IPS-11a (cell line): ENCODE results near the gene RAB8A.
"Not testable (repeated sequence)": the region's sequence is repeated elsewhere in the genome, so short reads cannot be mapped to it uniquely, and the experiment has no call there.

Source experiments
- H3K4me3 ChIP-seq: one replicate; pipeline ENCODE4 v1.5.1; 2013; ENCODE audit warnings: low read depth, low read length, control low read depth

RAB8A gene

DNA sequence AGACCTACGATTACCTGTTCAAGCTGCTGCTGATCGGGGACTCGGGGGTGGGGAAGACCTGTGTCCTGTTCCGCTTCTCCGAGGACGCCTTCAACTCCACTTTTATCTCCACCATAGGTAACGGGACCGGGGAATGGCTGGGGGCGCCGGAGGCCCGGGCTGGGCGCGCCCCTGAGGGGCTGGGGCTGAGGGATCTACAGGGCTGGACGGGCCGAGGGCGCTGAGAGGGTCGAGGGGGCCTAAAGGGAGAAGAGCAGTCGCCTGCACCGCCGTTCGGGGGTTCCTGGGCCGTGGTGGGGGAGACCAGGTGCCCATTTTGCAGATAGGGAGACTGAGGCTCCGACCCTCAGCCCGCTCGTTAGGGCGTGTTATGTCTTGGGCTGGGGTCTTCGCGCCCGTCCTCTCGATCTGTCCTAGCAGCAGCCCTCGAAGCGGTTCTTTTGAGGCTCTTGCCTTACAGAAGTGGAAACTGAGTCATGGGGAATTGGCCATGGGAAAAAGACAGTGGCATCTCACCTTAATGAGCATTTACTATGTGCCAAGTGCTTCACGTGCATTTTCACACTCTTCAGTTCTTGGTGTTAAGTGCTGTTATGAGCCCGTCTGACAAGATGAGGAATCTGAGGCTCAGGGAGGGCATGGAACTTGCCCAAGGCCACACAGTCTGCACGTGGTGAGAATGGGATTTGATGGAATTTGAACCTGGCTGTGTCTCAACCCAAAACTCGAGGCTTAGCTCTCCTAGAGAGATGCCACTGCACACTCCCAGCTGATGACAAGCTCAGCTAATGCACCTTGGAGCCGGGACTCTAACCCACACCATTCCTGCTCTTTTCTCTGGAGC is 442 bp downstream of the RAB8A start:
- H3K4me3 ChIP-seq = peak overlapping the region; percentile 97

- H3K4me3 ChIP-seq = no peak overlapping the region
Measured at GRCh38 chr19:16112778-16113177, 1.1 kb downstream of the RAB8A start.

GRCh38 chr19:16113727-16114126 is 2.0 kb downstream of the RAB8A start:
- no peak overlapping the region for H3K4me3 ChIP-seq

DNA sequence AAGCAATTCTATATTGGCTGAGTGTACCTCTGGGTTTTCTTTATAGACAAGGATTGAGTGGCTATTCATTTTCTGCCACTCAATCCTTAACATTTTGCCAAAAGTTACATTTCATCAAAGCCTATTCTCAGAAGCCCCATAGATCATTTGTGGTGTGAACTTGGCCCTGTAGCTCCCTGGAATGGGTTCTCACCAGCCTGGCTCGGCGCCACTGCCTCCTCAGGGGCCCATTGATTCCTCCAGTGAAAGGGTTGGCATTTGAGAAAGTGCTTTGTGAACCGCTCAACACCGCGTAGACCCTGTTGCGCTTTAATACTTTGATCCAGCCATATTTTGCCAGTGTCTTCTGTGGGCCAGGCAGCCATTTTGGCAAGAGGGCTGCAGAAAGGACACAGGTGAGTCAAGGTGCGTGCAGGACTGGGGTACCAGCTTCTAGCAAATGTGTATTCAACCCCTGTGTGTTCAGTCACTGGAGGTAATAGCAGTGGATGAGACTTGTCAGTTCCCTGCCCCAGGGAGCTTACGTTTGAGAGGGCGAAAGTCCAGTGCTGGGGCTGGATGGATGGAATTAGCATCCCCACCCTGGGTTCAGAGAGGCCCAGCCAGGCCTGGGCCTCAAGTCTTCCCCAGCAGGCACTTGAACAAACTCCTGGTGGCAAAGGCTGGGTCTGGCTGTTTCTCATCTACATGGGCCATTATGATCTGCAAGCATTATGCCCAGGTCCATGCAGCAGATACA is 3.8 kb downstream of the RAB8A start:
- no peak overlapping the region for H3K4me3 ChIP-seq

- no peak overlapping the region for H3K4me3 ChIP-seq
Measured at GRCh38 chr19:16116067-16116466, 4.4 kb downstream of the RAB8A start.

- H3K4me3 ChIP-seq = no peak overlapping the region
Measured at GRCh38 chr19:16117594-16118033, 5.9 kb downstream of the RAB8A start.

GRCh38 chr19:16118489-16119033 is 6.9 kb downstream of the RAB8A start:
- H3K4me3 ChIP-seq = no peak overlapping the region

DNA sequence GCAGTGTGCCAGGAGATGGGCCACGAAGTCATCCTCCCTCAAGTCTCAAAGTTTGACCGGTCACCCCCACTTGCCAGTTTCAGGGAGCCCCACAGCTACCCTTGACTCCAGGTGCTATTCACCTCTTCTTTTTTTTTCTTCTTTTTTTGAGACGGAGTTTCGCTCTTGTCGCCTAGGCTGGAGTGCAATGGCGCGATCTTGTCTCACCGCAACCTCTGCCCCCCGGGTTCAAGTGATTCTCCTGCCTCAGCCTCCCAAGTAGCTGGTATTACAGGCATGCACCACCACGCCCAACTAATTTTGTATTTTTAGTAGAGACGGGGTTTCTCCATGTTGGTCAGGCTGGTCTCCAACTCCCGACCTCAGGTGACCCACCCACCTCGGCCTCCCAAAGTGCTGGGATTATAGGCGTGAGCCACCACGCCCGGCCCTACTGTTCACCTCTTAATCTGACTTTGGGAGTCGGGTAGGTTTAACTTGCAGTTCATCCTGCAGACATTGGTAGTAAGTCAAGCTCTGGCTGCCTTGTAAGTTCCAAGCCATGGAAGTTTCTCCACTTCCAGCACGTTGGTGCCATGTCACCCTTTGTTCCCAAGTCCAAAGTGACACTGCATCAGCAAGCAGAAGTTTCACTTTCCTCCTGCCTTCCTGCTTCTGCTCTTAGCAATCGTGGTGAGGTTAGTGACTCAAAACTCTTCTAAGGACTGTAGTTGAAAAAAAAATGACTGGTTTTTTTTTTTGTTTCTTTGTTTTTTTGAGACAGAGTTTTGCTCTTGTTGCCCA is 7.6 kb downstream of the RAB8A start:
- not testable (repeated sequence) for H3K4me3 ChIP-seq

GRCh38 chr19:16121141-16121540 is 9.5 kb downstream of the RAB8A start:
- H3K4me3 ChIP-seq = no peak overlapping the region

DNA sequence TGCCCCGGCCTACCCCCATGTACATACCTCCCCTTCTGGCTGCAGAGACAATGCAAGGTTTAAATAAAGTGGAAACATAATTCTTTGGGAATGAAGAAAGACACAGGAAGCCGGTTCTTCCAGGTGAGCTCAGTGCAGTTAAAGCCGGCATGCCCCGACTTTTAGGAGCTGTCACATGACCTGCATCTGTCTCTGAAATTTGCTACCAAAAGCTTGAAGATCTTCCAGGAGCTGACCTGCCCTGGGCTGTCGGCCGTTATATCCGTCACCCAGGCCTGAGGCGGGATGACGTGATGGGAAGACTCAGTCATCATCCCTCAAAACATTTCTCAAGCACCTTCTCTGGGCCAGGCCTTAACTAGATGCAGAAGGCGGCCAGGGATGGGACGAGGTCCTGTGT is 10.3 kb downstream of the RAB8A start:
- no peak overlapping the region for H3K4me3 ChIP-seq

DNA sequence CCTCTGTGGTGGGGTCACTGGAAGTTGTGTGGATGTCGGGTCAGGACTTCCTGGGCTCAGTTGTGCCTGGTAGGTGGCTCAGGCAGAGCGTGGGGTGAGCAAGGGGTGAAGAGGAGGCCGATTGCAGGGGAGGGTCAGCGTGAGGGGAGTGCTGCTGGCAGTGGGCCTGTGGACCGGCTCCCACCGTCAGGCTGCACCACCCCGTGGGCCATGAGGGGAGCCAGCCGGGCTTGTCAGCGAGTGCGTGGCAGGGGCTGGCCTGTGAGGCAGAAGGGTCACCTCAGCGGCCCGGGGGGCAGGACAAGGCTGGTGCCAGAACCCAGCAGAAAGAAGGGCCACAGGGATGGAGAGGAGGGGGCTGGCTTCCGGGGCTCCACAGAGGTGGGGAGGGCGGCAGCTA is 13.3 kb downstream of the RAB8A start:
- no peak overlapping the region for H3K4me3 ChIP-seq

GRCh38 chr19:16125737-16126495 is 14.2 kb downstream of the RAB8A start:
- no peak overlapping the region for H3K4me3 ChIP-seq

DNA sequence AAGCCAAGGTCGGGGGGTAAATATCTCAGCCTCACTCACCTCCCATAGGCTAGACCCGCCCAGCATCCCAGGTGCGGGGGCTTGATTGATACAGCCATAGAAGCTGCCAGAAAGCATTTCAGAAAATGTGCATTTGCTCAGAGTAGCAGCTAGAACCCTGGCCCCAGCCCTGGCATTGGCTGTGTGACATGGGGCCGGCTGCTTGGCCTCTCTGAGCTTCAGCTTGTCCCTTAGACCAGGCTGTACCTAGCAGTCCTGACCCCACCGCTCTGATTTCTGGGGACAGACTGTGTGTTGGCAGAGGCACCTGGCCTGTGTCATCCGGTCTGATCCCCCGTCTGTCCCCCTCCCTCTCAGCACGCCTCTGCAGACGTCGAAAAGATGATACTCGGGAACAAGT is 15.4 kb downstream of the RAB8A start:
- no peak overlapping the region for H3K4me3 ChIP-seq

GRCh38 chr19:16127776-16128371 is 16.2 kb downstream of the RAB8A start:
- H3K4me3 ChIP-seq = no peak overlapping the region

GRCh38 chr19:16131648-16132047 is 20.0 kb downstream of the RAB8A start:
- H3K4me3 ChIP-seq = no peak overlapping the region

- H3K4me3 ChIP-seq = no peak overlapping the region
Measured at GRCh38 chr19:16133818-16134217, 22.1 kb downstream of the RAB8A start.

DNA sequence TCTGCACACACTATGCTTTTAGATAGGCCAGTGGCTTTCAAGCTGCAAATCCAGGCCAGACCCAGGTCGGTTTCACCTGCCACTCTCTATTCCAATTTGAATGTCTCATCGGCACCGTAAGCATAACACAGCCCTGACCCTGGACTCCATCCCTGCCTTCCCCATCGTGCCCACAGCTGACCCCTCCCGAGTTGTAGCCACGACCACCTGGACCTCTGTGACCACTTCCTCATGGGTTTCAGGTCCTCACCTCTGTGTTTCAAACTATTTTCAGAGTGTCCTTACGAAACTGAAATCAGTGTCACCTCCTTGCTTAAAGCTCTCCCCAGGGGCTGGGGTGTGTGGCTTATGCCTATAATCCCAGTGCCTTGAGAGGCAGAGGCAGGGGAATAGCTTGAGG is 22.8 kb downstream of the RAB8A start:
- no peak overlapping the region for H3K4me3 ChIP-seq

- H3K4me3 ChIP-seq = no peak overlapping the region
Measured at GRCh38 chr19:16135430-16136127, 23.9 kb downstream of the RAB8A start.

DNA sequence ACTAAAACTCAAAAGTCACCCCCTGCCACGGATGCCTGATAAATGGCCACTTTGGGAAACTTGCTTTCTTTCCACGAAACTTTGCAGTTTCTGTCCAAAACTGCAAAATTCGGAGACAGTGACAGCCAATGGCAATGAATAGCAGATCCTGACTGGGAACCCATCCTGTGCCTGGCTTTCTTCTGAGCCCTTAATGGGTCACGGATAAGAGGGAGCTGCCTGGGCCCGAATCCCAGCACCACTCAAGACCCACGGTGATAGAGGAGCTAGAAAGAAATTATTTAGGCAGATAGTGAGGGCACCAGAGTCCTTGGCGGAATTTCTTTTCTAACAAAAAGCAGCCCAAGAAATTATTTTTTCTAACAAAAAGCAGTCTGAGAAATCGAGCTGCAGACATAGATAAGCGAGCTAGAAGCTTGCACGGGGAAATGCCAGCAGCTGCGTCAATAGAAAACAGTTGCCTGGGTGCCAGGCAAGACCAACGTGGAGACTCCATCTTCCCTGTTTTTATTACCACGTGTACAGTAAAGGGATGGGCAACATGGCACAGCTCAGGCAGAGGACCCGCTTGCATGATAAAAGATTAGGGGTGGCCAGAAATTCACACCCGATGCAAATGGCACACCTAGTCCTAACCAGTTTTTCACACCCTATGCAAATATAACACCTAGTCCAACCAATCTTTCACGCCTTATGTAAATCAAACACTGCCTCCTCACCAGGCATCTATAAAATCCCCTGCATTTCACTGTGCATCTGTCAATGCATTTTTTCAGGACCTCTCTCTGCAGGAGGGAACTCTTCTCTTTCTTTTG is 24.7 kb downstream of the RAB8A start:
- no peak overlapping the region for H3K4me3 ChIP-seq
